Colonic mucosa (tissue), 4 donors: ENCODE results near the gene CALHM4. TPM values are rescaled to one million over a fixed set of nuclear protein-coding genes. Genes with fewer than 3 reads are reported as not detected.

Experiments used
- DNase-seq: peaks from one replicate; pipeline ENCODE4 v3.0.0-alpha.2; 2020
- H3K27ac ChIP-seq: fragments of 200-600 bp; one replicate; pipeline ENCODE4 v1.8.0; 2021
- H3K27me3 ChIP-seq: fragments of 200-600 bp; one replicate; pipeline ENCODE4 v1.8.0; 2021
- H3K36me3 ChIP-seq: fragments of 200-600 bp; one replicate; pipeline ENCODE4 v1.8.0; 2021
- H3K4me1 ChIP-seq: fragments of 200-600 bp; one replicate; pipeline ENCODE4 v1.8.0; 2021; ENCODE audit warnings: mild to moderate bottlenecking
- H3K4me3 ChIP-seq: fragments of 200-600 bp; one replicate; pipeline ENCODE4 v1.8.0; 2021
- H3K9ac ChIP-seq, 2 donors: one replicate each; pipeline ENCODE4 v1.7.0; 2013; ENCODE audit warnings: control low read depth in 2 of 2, low read depth in 2 of 2, low read length in 2 of 2
- H3K9me3 ChIP-seq: fragments of 200-600 bp; one replicate; pipeline ENCODE4 v1.8.0; 2021
- intact Hi-C: fragments of 100-400 bp; cut with DNase I; formaldehyde crosslinking; loops from one replicate; pipeline ENCODE4 v1.14.1; 2022
- total RNA-seq, 2 donors: library from RNA; stranded (reverse); fragmentation: NEBNext Ultra II Directional in 1 of 2; extraction: Animal tissue kit (Norgen Biotek cat#: 25700) in 1 of 2; gene quantifications; one replicate each; pipeline ENCODE4 v1.2.1, GENCODE V29; 2021
- TF ChIP-seq, protein P1 (sequence below): fragments of 200-600 bp; IDR thresholded peaks from one replicate; pipeline ENCODE4 v1.8.0; 2022; ENCODE audit warnings: antibody characterized with exemption, mild to moderate bottlenecking
- donor health status: healthy.
- donor health status: DM: no; HTN: no; CAD: no.
- donor health status: DM: no; HTN: no; CAD: no.

CALHM4 gene
- total RNA-seq, 2 donors from 2014 or later = not detected

DNA sequence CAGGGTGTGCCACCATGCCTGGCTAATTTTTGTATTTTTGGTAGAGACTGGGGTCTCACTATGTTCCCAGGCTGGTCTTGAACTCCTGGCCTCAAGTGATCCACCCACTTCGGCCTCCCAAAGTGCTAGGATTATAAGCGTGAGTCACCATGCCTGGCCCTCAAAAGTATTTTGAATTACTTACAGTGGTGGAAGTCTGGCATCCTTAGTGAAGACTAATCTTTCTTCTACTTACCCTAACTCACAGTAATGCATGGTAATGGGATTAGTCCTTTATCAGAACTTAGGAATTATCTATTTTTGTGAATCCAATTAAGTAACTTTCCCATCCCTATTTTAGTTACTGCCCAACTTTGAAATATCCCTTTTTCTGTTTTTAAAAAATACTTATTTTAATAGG, 21.7 kb downstream of the CALHM4 start:
- no peaks in the 10 kb centered on the region for H3K36me3 ChIP-seq
- H3K4me3 ChIP-seq = no peak overlapping the region
- no peak overlapping the region for H3K27ac ChIP-seq
- DNase-seq = no peak
- peaks cover 13% of the 10 kb centered on the region for H3K4me1 ChIP-seq
- intact Hi-C loops = no loop called here
- H3K9me3 ChIP-seq = no peaks in the 10 kb centered on the region
- TF ChIP-seq, protein P1, sequence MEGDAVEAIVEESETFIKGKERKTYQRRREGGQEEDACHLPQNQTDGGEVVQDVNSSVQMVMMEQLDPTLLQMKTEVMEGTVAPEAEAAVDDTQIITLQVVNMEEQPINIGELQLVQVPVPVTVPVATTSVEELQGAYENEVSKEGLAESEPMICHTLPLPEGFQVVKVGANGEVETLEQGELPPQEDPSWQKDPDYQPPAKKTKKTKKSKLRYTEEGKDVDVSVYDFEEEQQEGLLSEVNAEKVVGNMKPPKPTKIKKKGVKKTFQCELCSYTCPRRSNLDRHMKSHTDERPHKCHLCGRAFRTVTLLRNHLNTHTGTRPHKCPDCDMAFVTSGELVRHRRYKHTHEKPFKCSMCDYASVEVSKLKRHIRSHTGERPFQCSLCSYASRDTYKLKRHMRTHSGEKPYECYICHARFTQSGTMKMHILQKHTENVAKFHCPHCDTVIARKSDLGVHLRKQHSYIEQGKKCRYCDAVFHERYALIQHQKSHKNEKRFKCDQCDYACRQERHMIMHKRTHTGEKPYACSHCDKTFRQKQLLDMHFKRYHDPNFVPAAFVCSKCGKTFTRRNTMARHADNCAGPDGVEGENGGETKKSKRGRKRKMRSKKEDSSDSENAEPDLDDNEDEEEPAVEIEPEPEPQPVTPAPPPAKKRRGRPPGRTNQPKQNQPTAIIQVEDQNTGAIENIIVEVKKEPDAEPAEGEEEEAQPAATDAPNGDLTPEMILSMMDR = no peak
- H3K9ac ChIP-seq = no peak overlapping the region
- H3K27me3 ChIP-seq = no peaks in the 10 kb centered on the region

DNA sequence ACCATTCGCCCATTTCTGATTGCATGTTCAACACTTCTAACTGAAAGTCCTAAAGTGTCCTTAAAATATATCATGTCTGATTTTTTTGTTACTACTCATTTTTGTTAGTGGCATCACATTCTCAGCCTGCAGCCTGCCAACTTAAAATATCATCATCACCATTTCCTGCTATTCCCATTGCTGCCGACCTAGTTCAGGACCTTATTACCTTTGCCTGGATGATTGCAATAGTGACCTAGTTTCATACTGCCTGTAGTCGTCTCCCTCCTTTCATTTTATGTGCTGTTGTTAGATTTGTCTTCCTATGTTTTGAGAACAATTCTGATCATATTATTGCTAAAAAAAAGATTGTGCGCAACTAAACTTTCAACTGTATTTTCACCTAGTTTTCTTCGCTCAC, 23.9 kb downstream of the CALHM4 start:
- no peaks in the 10 kb centered on the region for H3K27me3 ChIP-seq
- DNase-seq = no peak
- TF ChIP-seq, protein P1 = no peak
- no peak overlapping the region for H3K9ac ChIP-seq
- H3K4me3 ChIP-seq = no peak overlapping the region
- H3K4me1 ChIP-seq = peaks cover 8% of the 10 kb centered on the region
- H3K9me3 ChIP-seq = no peaks in the 10 kb centered on the region
- intact Hi-C loops = no loop called here
- no peak overlapping the region for H3K27ac ChIP-seq
- no peaks in the 10 kb centered on the region for H3K36me3 ChIP-seq

DNA sequence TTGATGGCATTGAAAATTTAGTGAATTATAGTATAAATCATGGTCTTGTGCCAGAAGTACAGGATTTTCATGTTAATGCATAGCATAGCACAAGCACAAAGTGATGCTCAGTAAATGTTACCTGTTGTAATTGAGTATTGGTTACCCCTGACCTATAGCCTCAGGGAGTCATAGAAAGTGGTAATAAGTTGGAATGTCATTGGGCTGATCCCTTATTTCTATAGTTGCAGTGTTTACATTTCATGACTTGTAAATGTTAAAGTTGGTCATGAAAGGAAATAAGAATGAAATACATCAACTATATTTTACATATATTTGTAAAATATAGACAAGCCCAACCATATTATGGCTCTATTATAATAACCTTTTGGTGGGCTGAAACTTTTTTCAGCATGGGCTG, 24.8 kb downstream of the CALHM4 start:
- Histone ChIP-seq H3K9me3 (no peaks in the 10 kb centered on the region), H3K27ac (no peak overlapping the region), H3K9ac (no peak overlapping the region), H3K36me3 (no peaks in the 10 kb centered on the region), H3K4me1 (no peaks in the 10 kb centered on the region), H3K4me3 (no peak overlapping the region), H3K27me3 (no peaks in the 10 kb centered on the region)
- TF ChIP-seq, protein P1 = no peak
- intact Hi-C loops = no loop called here
- DNase-seq = no peak

DNA sequence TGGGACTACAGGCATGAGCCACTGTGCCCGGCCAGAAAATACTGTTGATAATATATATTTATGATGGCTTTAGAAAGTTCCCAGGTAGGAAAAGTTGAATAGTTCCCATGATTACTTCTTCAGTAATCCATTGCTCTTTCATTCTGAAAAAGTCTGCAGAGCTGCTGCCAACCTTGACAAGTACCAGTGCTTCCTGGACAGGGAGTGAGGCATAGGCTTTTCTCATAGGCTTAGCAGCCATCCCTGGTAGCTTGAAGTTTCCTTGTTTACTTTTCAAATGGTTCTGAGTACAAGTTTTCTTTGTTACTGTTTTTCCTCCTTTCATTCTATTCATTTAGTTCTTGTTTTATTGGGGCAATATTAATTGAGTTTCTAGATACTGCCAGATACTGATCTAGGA, 25.6 kb downstream of the CALHM4 start:
- no peaks in the 10 kb centered on the region for H3K9me3 ChIP-seq
- H3K9ac ChIP-seq = no peak overlapping the region
- H3K36me3 ChIP-seq = no peaks in the 10 kb centered on the region
- H3K27me3 ChIP-seq = no peaks in the 10 kb centered on the region
- DNase-seq = no peak
- H3K27ac ChIP-seq = no peak overlapping the region
- TF ChIP-seq, protein P1 = no peak
- intact Hi-C loops = no loop called here
- H3K4me3 ChIP-seq = no peak overlapping the region
- no peaks in the 10 kb centered on the region for H3K4me1 ChIP-seq

DNA sequence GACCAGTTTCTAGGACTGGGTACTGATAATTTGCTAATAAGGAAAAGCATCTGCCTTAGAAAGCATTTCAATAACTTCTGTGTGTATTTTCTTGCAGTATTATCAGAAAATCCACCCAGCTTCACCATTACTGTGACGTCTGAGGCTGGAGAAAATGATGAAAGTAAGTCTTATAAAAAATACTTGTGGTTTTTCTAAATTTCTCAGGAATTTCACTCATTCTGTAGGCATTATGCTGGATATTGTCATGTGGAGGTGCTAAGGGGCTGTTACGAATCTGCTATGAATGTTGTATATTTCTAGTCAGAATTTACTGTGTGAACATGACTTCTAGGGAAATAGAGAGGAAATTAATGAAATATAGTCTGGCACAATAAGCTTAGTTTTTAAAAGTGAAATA, 26.6 kb downstream of the CALHM4 start:
- H3K4me3 ChIP-seq = no peak overlapping the region
- TF ChIP-seq, protein P1 = no peak

DNA sequence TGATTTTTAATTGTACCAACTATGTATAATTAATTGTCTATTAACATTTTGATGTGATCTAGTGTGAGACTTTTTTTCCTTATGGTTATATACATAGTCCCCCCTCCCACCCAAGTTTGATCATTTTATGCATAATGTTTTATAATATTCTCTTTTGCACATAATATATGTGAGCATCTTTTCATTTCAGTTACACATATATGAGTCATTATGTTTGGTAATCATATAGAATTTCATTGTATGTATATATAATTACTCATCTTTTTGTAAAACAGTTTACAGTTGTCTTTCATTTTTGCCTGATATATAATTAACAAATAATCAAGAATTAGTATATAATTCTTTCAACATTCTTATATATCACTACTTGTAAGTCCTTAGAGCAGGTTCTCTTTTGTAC, 32.7 kb downstream of the CALHM4 start:
- TF ChIP-seq, protein P1 = no peak
- H3K9me3 ChIP-seq = no peaks in the 10 kb centered on the region
- no peak for DNase-seq
- H3K4me3 ChIP-seq = no peak overlapping the region
- no peaks in the 10 kb centered on the region for H3K36me3 ChIP-seq
- no peaks in the 10 kb centered on the region for H3K27me3 ChIP-seq
- intact Hi-C loops = no loop called here
- H3K9ac ChIP-seq = no peak overlapping the region
- no peak overlapping the region for H3K27ac ChIP-seq
- no peaks in the 10 kb centered on the region for H3K4me1 ChIP-seq

More for the DNA sequence above, 26.6 kb downstream of the CALHM4 start:
- Histone ChIP-seq H3K36me3 (no peaks in the 10 kb centered on the region), H3K4me1 (no peaks in the 10 kb centered on the region), H3K27ac (no peak overlapping the region), H3K9me3 (no peaks in the 10 kb centered on the region), H3K27me3 (no peaks in the 10 kb centered on the region), H3K9ac (no peak overlapping the region)
- DNase-seq = no peak
- intact Hi-C loops = no loop called here
